HG03354 (cell line): Measurements from ENCODE around the gene LDB1.

Source experiments
- ATAC-seq: cut with Tn5 transposase; IDR thresholded peaks from one replicate; pipeline ENCODE4 v1.9.1; 2021; ENCODE audit warnings: mild to moderate bottlenecking; ENCODE audit not compliant: unreplicated experiment, poor library complexity, severe bottlenecking

Gene LDB1

DNA sequence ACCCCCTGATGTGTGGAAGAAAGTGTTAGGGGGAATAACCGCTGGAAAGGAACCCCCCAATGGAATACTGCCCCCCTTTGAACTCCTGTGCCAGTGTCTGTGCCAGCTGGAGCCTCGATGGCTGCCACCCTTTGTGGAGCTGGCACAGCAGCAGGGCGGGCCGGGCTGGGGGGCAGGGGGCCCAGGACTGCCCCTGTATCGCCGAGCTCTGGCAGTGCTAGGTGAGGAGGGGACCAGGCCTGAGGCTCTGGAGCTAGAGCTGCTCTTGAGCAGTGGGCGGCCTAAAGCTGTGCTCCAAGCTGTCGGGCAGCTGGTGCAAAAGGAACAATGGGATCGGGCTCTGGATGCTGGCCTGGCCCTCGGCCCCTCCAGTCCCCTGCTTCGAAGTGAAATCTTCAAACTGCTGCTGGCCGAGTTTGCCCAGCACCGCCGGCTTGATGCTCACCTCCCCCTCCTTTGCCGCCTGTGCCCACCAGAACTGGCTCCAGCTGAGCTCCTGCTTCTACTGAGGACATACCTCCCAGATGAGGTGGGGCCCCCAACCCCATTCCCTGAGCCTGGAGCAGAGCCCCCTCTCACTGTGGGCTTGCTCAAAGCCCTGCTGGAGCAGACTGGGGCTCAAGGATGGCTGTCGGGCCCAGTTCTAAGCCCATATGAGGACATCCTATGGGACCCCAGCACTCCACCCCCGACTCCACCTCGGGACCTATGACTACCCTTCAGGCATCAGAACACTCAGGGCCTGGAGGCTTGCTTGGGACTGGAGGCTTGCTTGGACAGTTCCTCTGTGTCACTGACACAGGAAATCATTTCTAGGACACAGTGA, 52.9 kb downstream of the LDB1 start:
- ATAC-seq, result no peak

DNA sequence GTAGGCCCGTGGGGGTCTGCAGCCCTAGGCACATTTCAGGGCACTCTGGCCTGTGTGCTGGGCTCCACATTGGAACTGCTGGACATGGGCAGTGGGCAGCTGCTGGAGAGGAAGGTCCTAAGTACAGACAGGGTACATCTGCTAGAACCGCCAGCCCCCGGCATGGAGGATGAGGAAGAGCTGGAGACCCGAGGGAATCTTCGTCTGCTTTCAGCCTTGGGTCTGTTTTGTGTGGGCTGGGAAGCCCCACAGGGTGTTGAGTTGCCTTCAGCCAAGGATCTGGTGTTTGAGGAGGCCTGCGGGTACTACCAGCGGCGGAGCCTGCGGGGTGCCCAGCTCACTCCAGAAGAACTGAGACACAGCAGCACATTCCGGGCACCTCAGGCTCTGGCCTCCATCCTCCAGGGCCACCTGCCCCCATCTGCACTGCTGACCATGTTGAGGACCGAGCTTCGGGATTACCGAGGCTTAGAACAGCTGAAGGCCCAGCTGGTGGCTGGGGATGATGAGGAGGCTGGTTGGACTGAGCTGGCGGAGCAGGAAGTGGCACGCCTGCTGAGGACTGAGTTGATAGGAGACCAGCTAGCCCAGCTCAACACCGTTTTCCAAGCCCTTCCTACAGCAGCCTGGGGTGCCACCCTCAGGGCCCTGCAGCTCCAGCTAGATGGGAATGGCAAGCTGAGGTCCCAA, 53.6 kb downstream of the LDB1 start:
- ATAC-seq, result no peak

DNA sequence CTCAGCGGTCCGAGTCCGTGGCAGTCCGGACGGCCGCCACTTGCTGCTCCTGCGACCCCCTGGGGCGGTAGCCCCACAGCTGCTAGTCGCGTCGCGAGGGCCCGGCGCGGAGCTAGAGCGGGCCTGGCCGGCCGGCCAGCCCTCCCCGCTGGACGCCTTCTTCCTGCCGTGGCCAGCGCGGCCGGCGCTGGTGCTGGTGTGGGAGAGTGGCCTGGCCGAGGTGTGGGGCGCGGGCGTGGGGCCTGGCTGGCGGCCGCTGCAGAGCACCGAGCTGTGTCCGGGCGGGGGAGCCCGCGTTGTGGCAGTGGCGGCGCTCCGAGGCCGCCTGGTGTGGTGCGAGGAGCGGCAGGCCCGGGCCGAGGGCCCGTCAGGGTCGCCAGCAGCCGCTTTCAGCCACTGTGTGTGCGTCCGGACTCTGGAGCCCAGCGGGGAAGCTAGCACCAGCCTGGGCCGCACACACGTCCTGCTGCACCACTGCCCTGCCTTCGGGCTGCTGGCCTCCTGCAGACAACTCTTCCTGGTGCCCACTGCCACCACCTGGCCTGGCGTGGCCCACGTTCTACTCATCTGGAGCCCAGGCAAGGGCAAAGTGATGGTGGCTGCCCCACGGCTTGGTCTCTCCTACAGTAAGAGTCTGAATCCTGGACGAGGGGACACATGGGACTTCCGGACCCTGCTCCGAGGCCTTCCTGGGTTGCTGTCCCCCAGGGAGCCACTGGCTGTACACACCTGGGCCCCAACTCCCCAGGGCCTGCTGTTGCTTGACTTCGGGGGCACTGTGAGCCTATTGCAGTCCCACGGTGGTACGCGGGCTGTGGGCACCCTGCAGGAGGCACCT, 54.4 kb downstream of the LDB1 start:
- ATAC-seq, result peak; percentile 31

DNA sequence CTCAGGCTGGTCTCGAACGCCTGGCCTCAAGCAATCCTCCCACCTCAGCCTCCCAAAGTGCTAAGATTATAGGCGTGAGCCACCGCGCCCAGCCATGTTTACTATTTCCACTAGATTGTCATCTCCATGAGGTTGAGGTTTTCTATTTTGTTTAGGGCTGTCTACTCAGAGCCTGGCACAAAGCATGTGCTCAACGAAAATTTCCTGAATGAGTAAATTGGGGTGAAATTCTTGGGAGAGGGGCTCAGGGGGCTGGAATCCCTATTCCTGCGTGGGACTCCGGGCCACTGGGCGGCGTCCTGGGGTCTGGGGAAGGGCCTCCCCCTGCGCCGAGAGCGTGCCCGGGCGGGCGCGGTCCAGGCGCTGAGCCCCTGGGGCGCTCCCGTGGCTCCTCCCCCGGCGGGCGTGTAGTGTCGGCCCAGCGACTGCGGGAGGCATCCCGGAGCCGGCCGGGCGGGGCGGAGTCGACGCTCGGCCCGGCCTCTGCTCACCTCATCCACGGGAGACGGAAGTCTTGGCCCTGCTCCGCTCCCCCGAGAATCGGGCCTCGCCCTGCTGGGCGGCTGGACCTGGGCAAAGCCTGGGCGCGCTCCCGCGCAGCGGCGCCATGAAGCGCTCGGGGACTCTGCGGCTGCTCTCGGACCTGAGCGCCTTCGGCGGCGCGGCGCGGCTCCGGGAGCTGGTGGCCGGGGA, 55.2 kb downstream of the LDB1 start, which contains the start of gene HPS6:
HPS6 (plus strand) TSS at position 482 of the 693 bp plus-strand sequence; CDS start at position 608, 126 bp downstream.
- ATAC-seq, result peak; percentile 96

DNA sequence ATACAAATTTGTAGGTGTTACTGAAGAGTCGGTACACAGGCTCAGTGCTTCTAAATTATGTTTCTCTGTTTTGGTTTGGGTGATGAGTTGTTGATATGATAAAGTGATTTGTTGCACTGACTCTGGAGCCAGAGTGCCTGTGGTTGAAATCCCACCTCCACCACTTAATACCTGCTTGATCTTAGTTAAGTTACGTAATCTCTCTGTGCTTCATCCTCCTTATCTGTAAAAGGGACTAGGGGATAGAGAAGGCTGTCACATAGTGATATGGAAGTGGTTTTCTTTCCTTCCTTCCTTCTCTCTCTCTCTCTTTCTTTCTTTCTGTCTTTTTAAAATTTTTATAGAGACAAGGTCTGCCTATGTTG, 55.7 kb downstream of the LDB1 start:
- no peak for ATAC-seq

DNA sequence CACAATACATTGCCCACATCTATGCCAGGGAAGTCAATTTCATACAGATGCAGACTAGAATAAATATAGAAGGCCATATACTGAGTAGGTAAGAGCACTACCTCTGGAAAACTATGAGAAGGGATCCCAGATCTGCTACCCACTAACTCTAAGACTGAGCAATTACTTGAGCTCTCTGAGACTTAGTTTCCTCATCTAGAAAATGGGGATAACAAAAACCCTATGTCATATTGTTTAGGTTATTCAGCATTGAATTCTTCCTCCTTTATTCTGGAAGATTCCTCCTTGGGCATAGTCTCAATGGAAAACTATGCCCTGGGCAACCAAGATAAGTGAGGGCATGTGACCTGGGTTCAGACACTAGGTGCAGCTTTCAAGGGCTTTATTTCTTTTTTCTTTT, 60.2 kb downstream of the LDB1 start:
- no peak for ATAC-seq
